Chondrocyte (in vitro differentiated cells): ENCODE results near the gene ADGRV1. TPM values are rescaled to one million over a fixed set of nuclear protein-coding genes. Genes with fewer than 3 reads are reported as not detected.

Experiments used
- DNase-seq: peaks from one replicate; pipeline ENCODE4 v3.0.0; 2021; ENCODE audit warnings: mixed read lengths, low spot score
- H3K27ac Mint-ChIP-seq: one replicate; pipeline ENCODE4 v1.8.0; 2021; ENCODE audit warnings: mild to moderate bottlenecking, moderate library complexity, mixed read lengths; ENCODE audit not compliant: unreplicated experiment
- H3K27me3 Mint-ChIP-seq: 2 replicates; pipeline ENCODE4 v1.8.0; 2021; ENCODE audit warnings: low read depth, mixed read lengths
- H3K36me3 Mint-ChIP-seq: 2 replicates; pipeline ENCODE4 v1.8.0; 2021; ENCODE audit warnings: low read depth, mixed read lengths
- H3K4me1 Mint-ChIP-seq: 2 replicates; pipeline ENCODE4 v1.8.0; 2021; ENCODE audit warnings: low read depth, mild to moderate bottlenecking, mixed read lengths
- H3K4me3 Mint-ChIP-seq: one replicate; pipeline ENCODE4 v1.8.0; 2021; ENCODE audit warnings: mild to moderate bottlenecking, moderate library complexity, mixed read lengths; ENCODE audit not compliant: unreplicated experiment
- H3K9me3 Mint-ChIP-seq: 2 replicates; pipeline ENCODE4 v1.8.0; 2021; ENCODE audit warnings: low read depth, mixed read lengths
- total RNA-seq: library from RNA; stranded (reverse); gene quantifications from 3 replicates; pipeline ENCODE4 v1.2.1, GENCODE V29; 2021
- TF ChIP-seq, protein P1 (sequence below): fragments of 200-600 bp; sonication (generic); IDR thresholded peaks from 2 replicates; pipeline ENCODE4 v1.5.0; 2021; ENCODE audit warnings: antibody characterized with exemption, mild to moderate bottlenecking, moderate library complexity

The ADGRV1 gene
- total RNA-seq, 1 donor from 2014 or later: 1.5 TPM

DNA sequence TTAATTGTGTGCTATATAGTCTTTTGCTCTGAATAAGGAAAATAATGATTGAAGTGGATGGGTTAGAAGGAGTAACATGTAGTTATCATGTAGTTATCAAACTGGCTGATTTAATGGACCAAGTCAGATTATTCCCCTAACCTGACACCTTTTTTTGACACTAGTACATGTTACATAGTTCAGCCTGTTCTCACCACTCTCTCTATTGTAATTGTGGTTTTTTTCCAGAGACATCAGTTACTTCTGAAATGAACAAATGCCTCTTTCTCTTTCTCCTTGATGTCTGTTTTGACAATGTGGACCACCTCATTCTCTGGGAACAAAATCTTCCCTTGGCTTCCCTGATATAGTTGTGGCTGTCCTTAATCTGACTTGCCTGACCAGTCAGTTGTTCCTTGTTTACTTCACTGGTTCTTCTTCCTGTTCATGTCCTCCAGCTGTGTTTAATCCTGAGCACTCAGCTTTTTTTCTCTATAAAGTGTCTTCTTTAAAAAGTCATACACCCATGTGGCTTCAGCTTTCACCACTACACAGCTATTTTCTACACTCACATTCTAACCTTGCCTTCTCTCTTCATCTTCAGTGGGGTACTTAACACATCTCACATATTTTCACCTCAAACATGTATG is 581.1 kb downstream of the ADGRV1 start:
- H3K27me3 Mint-ChIP-seq: no peaks in the 10 kb centered on the region

GRCh38 chr5:91140657-91141056 is 582.1 kb downstream of the ADGRV1 start:
- Mint-ChIP-seq H3K27me3 (no peaks in the 10 kb centered on the region), H3K9me3 (no peaks in the 10 kb centered on the region), H3K27ac (no peak overlapping the region), H3K36me3 (no peaks in the 10 kb centered on the region), H3K4me3 (no peak overlapping the region), H3K4me1 (peaks cover 8% of the 10 kb centered on the region)
- TF ChIP-seq, protein P1, sequence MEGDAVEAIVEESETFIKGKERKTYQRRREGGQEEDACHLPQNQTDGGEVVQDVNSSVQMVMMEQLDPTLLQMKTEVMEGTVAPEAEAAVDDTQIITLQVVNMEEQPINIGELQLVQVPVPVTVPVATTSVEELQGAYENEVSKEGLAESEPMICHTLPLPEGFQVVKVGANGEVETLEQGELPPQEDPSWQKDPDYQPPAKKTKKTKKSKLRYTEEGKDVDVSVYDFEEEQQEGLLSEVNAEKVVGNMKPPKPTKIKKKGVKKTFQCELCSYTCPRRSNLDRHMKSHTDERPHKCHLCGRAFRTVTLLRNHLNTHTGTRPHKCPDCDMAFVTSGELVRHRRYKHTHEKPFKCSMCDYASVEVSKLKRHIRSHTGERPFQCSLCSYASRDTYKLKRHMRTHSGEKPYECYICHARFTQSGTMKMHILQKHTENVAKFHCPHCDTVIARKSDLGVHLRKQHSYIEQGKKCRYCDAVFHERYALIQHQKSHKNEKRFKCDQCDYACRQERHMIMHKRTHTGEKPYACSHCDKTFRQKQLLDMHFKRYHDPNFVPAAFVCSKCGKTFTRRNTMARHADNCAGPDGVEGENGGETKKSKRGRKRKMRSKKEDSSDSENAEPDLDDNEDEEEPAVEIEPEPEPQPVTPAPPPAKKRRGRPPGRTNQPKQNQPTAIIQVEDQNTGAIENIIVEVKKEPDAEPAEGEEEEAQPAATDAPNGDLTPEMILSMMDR: no peak
- no peak for DNase-seq

More for the DNA sequence above, 581.1 kb downstream of the ADGRV1 start:
- Mint-ChIP-seq H3K36me3 (no peaks in the 10 kb centered on the region), H3K27ac (no peak overlapping the region), H3K4me1 (peaks cover 10% of the 10 kb centered on the region), H3K4me3 (no peak overlapping the region), H3K9me3 (no peaks in the 10 kb centered on the region)
- no peak for DNase-seq
- TF ChIP-seq, protein P1: no peak

DNA sequence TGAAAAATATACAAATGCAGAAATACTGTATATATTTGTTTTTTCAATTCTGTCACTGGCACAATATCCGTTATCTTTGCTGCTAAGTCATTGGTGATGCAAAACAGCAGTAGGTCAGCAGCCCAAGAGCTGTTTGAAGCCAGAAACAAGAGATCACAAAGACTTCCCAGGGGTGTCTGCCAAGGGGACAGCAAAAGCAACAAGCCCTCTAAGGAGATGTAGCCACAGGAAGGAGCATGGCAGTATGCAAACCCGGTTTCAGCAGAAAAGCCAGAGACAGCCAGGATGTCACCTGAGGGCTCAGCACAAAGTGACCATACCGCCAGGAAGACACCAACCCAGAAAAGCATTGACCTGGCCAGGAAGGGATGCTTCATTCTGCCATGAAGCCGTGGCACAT is 583.0 kb downstream of the ADGRV1 start:
- no peaks in the 10 kb centered on the region for H3K4me1 Mint-ChIP-seq
- H3K9me3 Mint-ChIP-seq: no peaks in the 10 kb centered on the region
- no peaks in the 10 kb centered on the region for H3K36me3 Mint-ChIP-seq
- DNase-seq: no peak
- H3K27me3 Mint-ChIP-seq: no peaks in the 10 kb centered on the region
- no peak overlapping the region for H3K27ac Mint-ChIP-seq
- TF ChIP-seq, protein P1: no peak
- no peak overlapping the region for H3K4me3 Mint-ChIP-seq

GRCh38 chr5:91142386-91142785 is 583.8 kb downstream of the ADGRV1 start:
- Mint-ChIP-seq H3K27ac (no peak overlapping the region), H3K27me3 (no peaks in the 10 kb centered on the region), H3K4me3 (no peak overlapping the region), H3K36me3 (no peaks in the 10 kb centered on the region), H3K4me1 (no peaks in the 10 kb centered on the region), H3K9me3 (no peaks in the 10 kb centered on the region)
- TF ChIP-seq, protein P1: no peak
- DNase-seq: no peak

- TF ChIP-seq, protein P1: no peak
- no peak for DNase-seq
- Mint-ChIP-seq H3K4me1 (no peaks in the 10 kb centered on the region), H3K4me3 (no peak overlapping the region), H3K36me3 (no peaks in the 10 kb centered on the region), H3K27ac (no peak overlapping the region), H3K27me3 (no peaks in the 10 kb centered on the region), H3K9me3 (no peaks in the 10 kb centered on the region)
Observed at GRCh38 chr5:91142819-91143218, 584.2 kb downstream of the ADGRV1 start.
